Mucosa of rectum (tissue), 2 donors: ENCODE results near the gene PLXND1.

Source experiments
- H3K27ac ChIP-seq, 2 donors: one replicate each; pipeline ENCODE4 v1.7.0; 2013; ENCODE audit warnings: inconsistent platforms in 2 of 2, low read depth in 2 of 2, low read length in 2 of 2
- H3K27me3 ChIP-seq, 2 donors: one replicate each; pipeline ENCODE4 v1.7.0; 2013; ENCODE audit warnings: low read length in 2 of 2; ENCODE audit not compliant: control insufficient read depth in 2 of 2, insufficient read depth in 2 of 2
- H3K36me3 ChIP-seq, 2 donors: one replicate each; pipeline ENCODE4 v1.7.0; 2013; ENCODE audit warnings: low read length in 2 of 2; ENCODE audit not compliant: control insufficient read depth in 2 of 2, insufficient read depth in 2 of 2
- H3K4me1 ChIP-seq, 2 donors: one replicate each; pipeline ENCODE4 v1.7.0; 2013; ENCODE audit warnings: low read length in 2 of 2, mild to moderate bottlenecking in 1 of 2; ENCODE audit not compliant: control insufficient read depth in 2 of 2, insufficient read depth in 2 of 2
- H3K4me3 ChIP-seq, 2 donors: one replicate each; pipeline ENCODE4 v1.7.0; 2013; ENCODE audit warnings: low read length in 2 of 2
- H3K9ac ChIP-seq, 2 donors: one replicate each; pipeline ENCODE4 v1.7.0; 2013; ENCODE audit warnings: low read length in 2 of 2, low read depth in 1 of 2, mild to moderate bottlenecking in 1 of 2
- H3K9me3 ChIP-seq, 2 donors: one replicate each; pipeline ENCODE4 v1.7.0; 2013; ENCODE audit warnings: low read length in 2 of 2; ENCODE audit not compliant: control insufficient read depth in 2 of 2
- donor health status: healthy.
- donor health status: Normal muscosa, but diverticular disease.

The PLXND1 gene

DNA sequence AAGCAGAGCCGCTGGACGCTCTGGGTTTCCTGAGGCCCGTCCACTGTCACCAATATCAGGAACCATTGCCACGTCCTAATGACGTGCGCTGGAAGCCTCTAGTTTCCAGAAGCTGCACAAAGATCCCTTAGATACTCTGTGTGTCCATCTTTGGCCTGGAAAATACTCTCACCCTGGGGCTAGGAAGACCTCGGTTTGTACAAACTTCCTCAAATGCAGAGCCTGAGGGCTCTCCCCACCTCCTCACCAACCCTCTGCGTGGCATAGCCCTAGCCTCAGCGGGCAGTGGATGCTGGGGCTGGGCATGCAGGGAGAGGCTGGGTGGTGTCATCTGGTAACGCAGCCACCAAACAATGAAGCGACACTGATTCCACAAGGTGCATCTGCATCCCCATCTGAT is 74.8 kb downstream of the PLXND1 start:
- H3K27me3 ChIP-seq, result peaks cover 0 to 2% of the 10 kb centered on the region in 2 donors
- no peak overlapping the region for H3K4me3 ChIP-seq
- no peak overlapping the region for H3K9ac ChIP-seq
- H3K36me3 ChIP-seq, result no peaks in the 10 kb centered on the region
- H3K9me3 ChIP-seq, result no peaks in the 10 kb centered on the region
- no peak overlapping the region for H3K27ac ChIP-seq
- no peaks in the 10 kb centered on the region for H3K4me1 ChIP-seq

GRCh38 chr3:129530821-129531220 is 75.7 kb downstream of the PLXND1 start:
- Histone ChIP-seq H3K36me3 (no peaks in the 10 kb centered on the region), H3K4me3 (no peak overlapping the region), H3K9ac (no peak overlapping the region), H3K27ac (no peak overlapping the region), H3K4me1 (no peaks in the 10 kb centered on the region), H3K9me3 (no peaks in the 10 kb centered on the region), H3K27me3 (peaks cover 0 to 2% of the 10 kb centered on the region in 2 donors)

DNA sequence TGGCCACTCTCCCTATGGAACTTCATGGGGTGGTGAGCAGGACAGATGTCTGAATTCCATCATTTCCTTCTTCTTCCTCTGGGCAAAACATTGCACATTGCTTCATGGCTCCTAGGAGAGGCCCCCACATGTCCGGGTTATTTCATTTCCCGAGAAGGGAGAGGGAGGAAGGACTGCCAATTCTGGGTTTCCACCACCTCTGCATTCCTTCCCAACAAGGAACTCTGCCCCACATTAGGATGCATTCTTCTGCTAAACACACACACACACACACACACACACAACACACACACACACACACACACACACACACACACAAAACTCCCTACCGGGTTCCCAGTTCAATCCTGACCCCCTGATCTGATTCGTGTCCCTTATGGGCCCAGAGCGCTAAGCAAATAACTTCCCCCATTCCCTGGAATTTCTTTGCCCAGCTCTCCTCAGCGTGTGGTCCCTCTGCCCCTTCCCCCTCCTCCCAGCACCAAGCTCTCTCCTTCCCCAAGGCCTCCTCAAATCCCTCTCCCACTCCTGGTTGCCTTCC is 76.2 kb downstream of the PLXND1 start:
- no peaks in the 10 kb centered on the region for H3K9me3 ChIP-seq
- no peaks in the 10 kb centered on the region for H3K4me1 ChIP-seq
- peaks cover 0 to 2% of the 10 kb centered on the region in 2 donors for H3K27me3 ChIP-seq
- H3K9ac ChIP-seq, result no peak overlapping the region
- H3K27ac ChIP-seq, result no peak overlapping the region
- no peaks in the 10 kb centered on the region for H3K36me3 ChIP-seq
- H3K4me3 ChIP-seq, result no peak overlapping the region

DNA sequence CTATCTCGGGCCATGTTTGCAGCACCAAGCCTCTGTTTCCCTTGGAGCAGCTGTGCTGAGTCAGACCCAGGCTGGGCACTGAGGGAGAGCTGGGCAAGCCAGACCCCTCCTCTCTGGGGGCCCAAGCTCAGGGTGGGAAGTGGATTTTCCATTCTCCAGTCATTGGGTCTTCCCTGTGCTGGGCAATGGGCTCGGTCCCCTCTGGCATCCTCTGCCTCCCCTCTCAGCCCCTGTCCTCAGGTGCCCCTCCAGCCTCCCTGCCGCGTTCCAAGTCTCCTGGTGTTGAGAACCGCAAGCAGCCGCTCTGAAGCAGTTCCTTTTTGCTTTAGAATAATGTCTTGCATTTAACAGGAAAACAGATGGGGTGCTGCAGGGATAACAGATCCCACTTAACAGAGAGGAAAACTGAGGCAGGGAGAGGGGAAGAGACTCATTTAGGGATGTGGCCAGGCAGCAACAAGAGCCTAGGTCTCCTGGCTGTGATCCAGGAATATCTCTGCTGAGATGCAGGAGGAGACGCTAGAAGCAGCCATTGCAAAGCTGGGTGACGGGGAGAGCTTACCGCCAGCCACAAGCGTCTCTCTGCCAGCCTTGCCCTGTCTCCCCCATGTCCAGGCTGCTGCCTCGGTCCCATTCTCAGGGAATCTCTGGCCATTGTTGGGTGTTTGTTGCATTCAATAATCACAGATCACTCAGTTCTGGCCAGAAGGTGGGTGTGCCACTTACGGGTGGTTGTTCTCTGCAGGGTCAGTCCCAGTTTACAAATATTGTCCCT is 76.9 kb downstream of the PLXND1 start:
- Histone ChIP-seq H3K9me3 (no peaks in the 10 kb centered on the region), H3K4me1 (no peaks in the 10 kb centered on the region), H3K9ac (no peak overlapping the region), H3K27ac (no peak overlapping the region), H3K36me3 (no peaks in the 10 kb centered on the region), H3K4me3 (no peak overlapping the region), H3K27me3 (peaks cover 0 to 2% of the 10 kb centered on the region in 2 donors)

GRCh38 chr3:129528589-129529100 is 77.8 kb downstream of the PLXND1 start, which contains the start of gene RHO:
RHO (plus strand) TSS chr3:129528639; CDS start chr3:129528734, 95 bp downstream.
- no peaks in the 10 kb centered on the region for H3K36me3 ChIP-seq
- H3K9ac ChIP-seq, result no peak within 1 kb of the TSS
- no peaks in the 10 kb centered on the region for H3K9me3 ChIP-seq
- H3K27me3 ChIP-seq, result peaks cover 0 to 2% of the 10 kb centered on the region in 2 donors
- H3K27ac ChIP-seq, result no peak within 1 kb of the TSS
- no peaks in the 10 kb centered on the region for H3K4me1 ChIP-seq
- H3K4me3 ChIP-seq, result no peak within 1 kb of the TSS

GRCh38 chr3:129527262-129527661 is 79.2 kb downstream of the PLXND1 start:
- Histone ChIP-seq H3K4me3 (no peak overlapping the region), H3K36me3 (no peaks in the 10 kb centered on the region), H3K4me1 (no peaks in the 10 kb centered on the region), H3K9me3 (no peaks in the 10 kb centered on the region), H3K9ac (no peak overlapping the region), H3K27ac (no peak overlapping the region), H3K27me3 (peaks cover 0 to 2% of the 10 kb centered on the region in 2 donors)

GRCh38 chr3:129526121-129526900 is 80.2 kb downstream of the PLXND1 start:
- Histone ChIP-seq H3K27ac (no peak overlapping the region), H3K9me3 (no peaks in the 10 kb centered on the region), H3K36me3 (no peaks in the 10 kb centered on the region), H3K4me1 (no peaks in the 10 kb centered on the region), H3K27me3 (peaks cover 0 to 2% of the 10 kb centered on the region in 2 donors), H3K4me3 (no peak overlapping the region), H3K9ac (no peak overlapping the region)

GRCh38 chr3:129525341-129525968 is 81.0 kb downstream of the PLXND1 start:
- H3K27me3 ChIP-seq, result peaks cover 0 to 2% of the 10 kb centered on the region in 2 donors
- H3K36me3 ChIP-seq, result no peaks in the 10 kb centered on the region
- H3K9me3 ChIP-seq, result no peaks in the 10 kb centered on the region
- no peak overlapping the region for H3K27ac ChIP-seq
- no peaks in the 10 kb centered on the region for H3K4me1 ChIP-seq
- H3K4me3 ChIP-seq, result no peak overlapping the region
- no peak overlapping the region for H3K9ac ChIP-seq

DNA sequence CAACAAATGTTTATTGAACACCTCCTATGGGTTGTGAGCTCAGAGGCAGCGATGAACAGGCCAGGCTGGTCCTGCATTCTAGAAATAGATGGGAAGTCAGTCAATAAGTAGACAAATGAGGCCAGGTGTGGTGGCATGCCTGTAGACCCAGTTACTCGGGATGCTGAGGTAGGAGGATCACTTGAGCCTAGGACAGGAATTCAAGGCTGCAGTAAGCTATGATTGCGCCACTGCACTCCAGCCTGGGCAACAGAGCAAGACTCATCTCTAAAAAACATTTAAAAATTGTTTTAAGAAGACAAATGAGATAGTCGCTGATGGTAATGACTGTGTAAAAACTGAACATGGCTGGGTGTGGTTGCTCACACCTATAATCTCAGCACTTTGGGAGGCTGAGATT is 82.4 kb downstream of the PLXND1 start:
- H3K4me3 ChIP-seq, result no peak overlapping the region

More for the DNA sequence above, 82.4 kb downstream of the PLXND1 start:
- Histone ChIP-seq H3K9me3 (no peaks in the 10 kb centered on the region), H3K36me3 (peaks cover 0 to 2% of the 10 kb centered on the region in 2 donors), H3K27ac (no peak overlapping the region), H3K4me1 (no peaks in the 10 kb centered on the region), H3K27me3 (no peaks in the 10 kb centered on the region), H3K9ac (no peak overlapping the region)
